ENCODE results near the gene NFATC1. TPM values are rescaled to one million over a fixed set of nuclear protein-coding genes. Genes with fewer than 3 reads are reported as not detected.

The NFATC1 gene
- total RNA-seq, 2 donors from 2014 or later: 5.2 to 5.9 TPM

DNA sequence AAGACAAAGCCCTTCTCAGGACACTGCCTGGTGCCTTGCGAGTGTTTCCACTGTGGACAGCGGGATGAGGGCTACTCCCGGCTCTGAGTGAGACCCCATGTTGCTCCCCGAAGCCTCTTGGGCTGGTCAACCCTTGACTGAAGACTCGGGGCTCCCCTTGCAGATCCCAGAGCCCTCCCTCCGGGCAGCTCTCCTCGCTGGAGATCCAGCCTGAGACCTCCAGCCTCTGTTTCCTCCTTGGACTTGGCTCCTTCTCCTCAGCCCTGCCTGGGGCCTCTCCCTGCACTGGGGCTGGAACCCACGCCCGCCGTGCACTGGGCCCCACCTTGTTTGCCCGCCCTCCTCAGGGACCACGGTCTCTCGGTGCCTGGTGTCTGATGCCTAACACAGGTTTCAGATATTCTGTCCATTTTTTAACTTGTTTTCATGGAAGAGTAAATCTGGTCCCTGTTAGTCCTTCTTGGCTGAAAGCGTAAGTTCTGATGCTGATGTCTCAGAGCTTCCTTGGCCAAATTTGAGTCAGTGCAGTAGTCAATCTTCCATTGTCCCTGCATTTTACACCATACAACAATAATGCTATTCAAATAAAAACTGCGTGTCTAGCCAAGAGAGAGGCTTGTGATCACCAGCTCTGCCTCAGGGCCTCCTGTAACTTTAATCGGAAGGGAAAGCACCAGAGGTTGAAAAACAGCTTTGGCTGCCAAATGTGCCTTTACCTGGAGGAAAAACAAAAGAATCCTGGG is 144.6 kb downstream of the NFATC1 start:
- Histone ChIP-seq H3K27me3 (no peaks in the 10 kb centered on the region), H3K9me3 (no peaks in the 10 kb centered on the region), H3K4me3 (no peak overlapping the region), H3K4me1 (no peaks in the 10 kb centered on the region), H3K36me3 (replicated peaks in 1 of 2; ENCODE audit: insufficient read depth in 1 of 2, low read depth in 2 of 2) (no peaks in the 10 kb centered on the region), H3K27ac (no peak overlapping the region)
- DNase-seq (no peak), ATAC-seq (no peak)
- 65 to 78% methylated on average over 16 of the region's 16 CpGs for WGBS, 2 donors
- intact Hi-C loops (cut with DNase I): no loop called here
- no peak for TF ChIP-seq POLR2A (IDR thresholded peaks at IDR 0.05)
- TF ChIP-seq, protein P1, sequence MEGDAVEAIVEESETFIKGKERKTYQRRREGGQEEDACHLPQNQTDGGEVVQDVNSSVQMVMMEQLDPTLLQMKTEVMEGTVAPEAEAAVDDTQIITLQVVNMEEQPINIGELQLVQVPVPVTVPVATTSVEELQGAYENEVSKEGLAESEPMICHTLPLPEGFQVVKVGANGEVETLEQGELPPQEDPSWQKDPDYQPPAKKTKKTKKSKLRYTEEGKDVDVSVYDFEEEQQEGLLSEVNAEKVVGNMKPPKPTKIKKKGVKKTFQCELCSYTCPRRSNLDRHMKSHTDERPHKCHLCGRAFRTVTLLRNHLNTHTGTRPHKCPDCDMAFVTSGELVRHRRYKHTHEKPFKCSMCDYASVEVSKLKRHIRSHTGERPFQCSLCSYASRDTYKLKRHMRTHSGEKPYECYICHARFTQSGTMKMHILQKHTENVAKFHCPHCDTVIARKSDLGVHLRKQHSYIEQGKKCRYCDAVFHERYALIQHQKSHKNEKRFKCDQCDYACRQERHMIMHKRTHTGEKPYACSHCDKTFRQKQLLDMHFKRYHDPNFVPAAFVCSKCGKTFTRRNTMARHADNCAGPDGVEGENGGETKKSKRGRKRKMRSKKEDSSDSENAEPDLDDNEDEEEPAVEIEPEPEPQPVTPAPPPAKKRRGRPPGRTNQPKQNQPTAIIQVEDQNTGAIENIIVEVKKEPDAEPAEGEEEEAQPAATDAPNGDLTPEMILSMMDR (IDR thresholded peaks at IDR 0.05): no peak

DNA sequence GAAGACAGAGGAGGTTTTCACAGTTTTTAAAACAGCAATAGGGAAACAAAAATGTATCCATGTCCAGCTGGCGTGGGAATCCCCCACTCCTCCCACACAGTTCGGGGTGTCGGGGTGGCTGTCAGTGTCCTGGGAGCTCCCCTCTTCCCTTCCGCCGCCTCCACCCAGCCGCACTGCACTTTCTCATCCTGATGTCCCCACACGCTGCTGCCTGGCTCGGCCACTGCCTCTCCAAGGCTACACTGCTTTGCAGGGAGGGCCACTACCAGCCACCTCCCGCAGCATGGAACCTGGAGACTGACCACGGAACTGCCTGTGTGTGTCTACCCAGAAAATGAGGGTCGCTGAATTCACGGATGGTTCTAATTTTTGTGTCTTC is 145.2 kb downstream of the NFATC1 start:
- DNase-seq (no peak), ATAC-seq (no peak)
- WGBS, 2 donors: 60 to 68% methylated on average over 12 of the region's 12 CpGs

DNA sequence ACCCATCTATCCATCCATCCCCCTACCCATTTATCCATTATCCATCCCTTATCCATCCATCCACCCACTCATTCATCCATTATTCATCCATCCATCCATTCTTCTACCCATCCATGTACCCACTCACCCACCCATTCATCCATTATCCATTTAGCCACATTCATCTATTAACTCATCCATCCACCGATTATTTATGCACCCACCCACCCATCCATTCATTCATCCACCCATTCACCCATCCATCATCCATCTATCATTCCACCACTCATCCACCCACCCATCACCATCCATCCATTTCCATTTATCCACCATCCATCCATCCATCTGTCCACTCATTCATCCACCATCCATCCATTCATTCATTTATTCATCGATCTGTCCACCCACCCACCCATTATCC is 146.5 kb downstream of the NFATC1 start:
- no peak for DNase-seq
- TF ChIP-seq, protein P1 (IDR thresholded peaks at IDR 0.05): no peak
- TF ChIP-seq POLR2A (IDR thresholded peaks at IDR 0.05): no peak
- H3K9me3 ChIP-seq: no peaks in the 10 kb centered on the region

More for the DNA sequence above, 145.2 kb downstream of the NFATC1 start:
- no peaks in the 10 kb centered on the region for H3K9me3 ChIP-seq
- H3K4me3 ChIP-seq: no peak overlapping the region
- intact Hi-C loops (cut with DNase I): no loop called here
- TF ChIP-seq, protein P1 (IDR thresholded peaks at IDR 0.05): no peak
- TF ChIP-seq POLR2A (IDR thresholded peaks at IDR 0.05): no peak
- H3K27ac ChIP-seq: no peak overlapping the region
- no peaks in the 10 kb centered on the region for H3K27me3 ChIP-seq
- H3K4me1 ChIP-seq: no peaks in the 10 kb centered on the region
- H3K36me3 ChIP-seq (replicated peaks in 1 of 2; ENCODE audit: insufficient read depth in 1 of 2, low read depth in 2 of 2): no peaks in the 10 kb centered on the region

DNA sequence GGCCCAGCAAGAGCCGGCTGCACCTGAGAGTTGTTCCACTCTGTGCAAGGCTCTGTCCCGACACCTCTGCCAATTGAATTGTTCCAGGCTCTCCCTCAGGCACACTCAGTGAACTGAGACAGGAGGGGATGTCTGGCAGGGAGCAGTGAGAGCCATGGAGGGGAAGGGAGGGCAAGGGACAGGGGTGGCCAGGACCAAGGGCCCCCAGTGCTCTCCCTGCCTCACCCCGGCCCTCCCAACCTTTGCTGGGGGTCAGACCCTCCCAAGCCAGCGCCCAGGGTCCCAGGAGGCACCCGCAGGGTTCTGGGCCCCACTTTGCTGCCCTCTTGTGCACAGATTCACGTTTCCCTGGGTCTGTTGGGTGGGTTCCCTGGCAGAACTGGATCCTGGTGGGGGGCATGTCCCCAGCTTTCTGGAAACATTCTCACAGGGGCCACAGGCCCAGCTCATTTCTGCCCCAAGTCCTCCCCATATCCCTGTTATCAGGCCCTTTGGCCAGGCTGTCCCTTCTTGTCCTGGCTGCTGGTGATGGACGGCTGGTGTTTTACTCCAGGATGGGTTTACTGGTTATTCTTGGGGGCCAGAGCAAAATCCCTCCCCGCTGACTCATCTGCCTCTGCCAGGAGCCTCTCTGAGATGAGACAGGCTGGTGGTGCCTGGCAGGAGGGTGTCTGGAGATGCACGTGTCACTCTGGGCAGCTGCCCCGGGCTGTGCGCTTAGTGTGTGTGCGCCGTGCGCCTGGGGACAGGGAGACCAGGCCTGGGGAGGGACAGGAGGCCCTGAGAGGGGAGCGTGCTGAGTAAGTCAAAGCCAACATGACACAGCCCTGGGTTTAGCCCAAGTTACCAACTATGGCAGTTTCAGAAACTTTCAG is 147.4 kb downstream of the NFATC1 start:
- Histone ChIP-seq H3K4me1 (no peaks in the 10 kb centered on the region), H3K36me3 (replicated peaks in 1 of 2; ENCODE audit: insufficient read depth in 1 of 2, low read depth in 2 of 2) (no peaks in the 10 kb centered on the region), H3K27me3 (no peaks in the 10 kb centered on the region), H3K9me3 (no peaks in the 10 kb centered on the region), H3K27ac (no peak overlapping the region), H3K4me3 (no peak overlapping the region)
- TF ChIP-seq, protein P1 (IDR thresholded peaks at IDR 0.05): no peak
- no peak for TF ChIP-seq POLR2A (IDR thresholded peaks at IDR 0.05)
- WGBS, 2 donors: 78 to 80% methylated on average over 10 to 14 of the region's 15 CpGs
- DNase-seq (no peak), ATAC-seq (no peak)
- intact Hi-C loops (cut with DNase I): no loop called here

More for the DNA sequence above, 146.5 kb downstream of the NFATC1 start:
- no peaks in the 10 kb centered on the region for H3K36me3 ChIP-seq (replicated peaks in 1 of 2; ENCODE audit: insufficient read depth in 1 of 2, low read depth in 2 of 2)
- intact Hi-C loops (cut with DNase I): no loop called here
- WGBS, 2 donors: 68 to 91% methylated on average over 2 of the region's 2 CpGs
- H3K4me1 ChIP-seq: no peaks in the 10 kb centered on the region
- no peak overlapping the region for H3K4me3 ChIP-seq
- no peaks in the 10 kb centered on the region for H3K27me3 ChIP-seq
- no peak overlapping the region for H3K27ac ChIP-seq
- no peak for ATAC-seq
